HG02759 (cell line): ENCODE results near the gene SLC9A3.
"Not testable (repeated sequence)": the region's sequence is repeated elsewhere in the genome, so short reads cannot be mapped to it uniquely, and the experiment has no call there.

Experiments
- ATAC-seq: cut with Tn5 transposase; IDR thresholded peaks from one replicate; pipeline ENCODE4 v1.9.1; 2021; ENCODE audit warnings: mild to moderate bottlenecking, moderate library complexity; ENCODE audit not compliant: unreplicated experiment

The SLC9A3 gene

DNA sequence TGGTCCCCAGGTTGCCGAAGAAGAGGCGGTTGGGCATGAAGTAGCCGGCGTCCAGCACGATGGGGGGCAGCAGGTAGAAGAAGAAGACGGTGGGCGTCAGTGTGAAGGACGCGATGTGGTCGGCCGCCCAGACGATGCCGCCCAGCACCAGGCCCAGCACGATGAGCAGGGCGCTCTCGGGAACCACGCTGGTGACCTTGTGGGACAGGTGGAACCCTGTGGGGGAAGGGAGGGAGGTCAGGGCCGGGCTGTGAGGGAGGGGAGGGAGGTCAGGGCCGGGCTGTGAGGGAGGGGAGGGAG lies 32.4 kb downstream of the SLC9A3 start:
- ATAC-seq, result no peak

DNA sequence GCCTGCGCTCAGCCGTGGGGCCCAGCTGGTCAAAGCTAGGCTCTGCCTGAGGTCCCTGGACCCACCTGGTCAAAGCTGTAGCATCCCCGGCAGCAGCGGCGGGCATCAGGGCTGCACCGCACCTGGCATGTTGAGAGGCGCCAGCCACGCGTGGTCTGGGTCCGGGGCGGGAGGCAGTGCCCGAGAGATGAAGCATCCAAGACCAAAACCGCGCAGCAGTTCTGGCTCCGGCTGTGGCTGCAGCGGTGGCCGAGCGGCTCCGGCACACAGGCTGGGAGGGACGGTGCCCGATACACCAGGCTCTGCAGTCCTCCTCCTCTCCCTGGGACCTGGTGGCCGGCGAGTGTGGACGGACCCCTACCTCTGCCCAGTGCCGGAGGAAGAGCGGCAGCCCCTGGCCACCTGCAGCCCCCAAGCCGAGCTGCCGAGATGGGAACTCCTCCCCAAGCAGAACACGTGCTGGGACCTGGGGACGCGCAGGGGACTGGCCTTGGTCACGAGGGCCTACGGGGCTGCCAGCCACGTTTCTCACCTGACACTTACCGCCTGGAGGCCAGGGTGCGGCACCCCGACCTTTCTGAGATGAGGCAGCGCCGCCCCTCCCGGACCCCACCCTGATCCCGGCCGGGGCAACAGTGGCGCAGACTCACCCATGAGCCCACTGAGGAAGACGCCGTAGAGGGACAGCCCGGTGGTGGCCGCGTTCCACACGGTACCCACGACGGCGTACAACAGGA lies 33.0 kb downstream of the SLC9A3 start:
- ATAC-seq, result no peak

DNA sequence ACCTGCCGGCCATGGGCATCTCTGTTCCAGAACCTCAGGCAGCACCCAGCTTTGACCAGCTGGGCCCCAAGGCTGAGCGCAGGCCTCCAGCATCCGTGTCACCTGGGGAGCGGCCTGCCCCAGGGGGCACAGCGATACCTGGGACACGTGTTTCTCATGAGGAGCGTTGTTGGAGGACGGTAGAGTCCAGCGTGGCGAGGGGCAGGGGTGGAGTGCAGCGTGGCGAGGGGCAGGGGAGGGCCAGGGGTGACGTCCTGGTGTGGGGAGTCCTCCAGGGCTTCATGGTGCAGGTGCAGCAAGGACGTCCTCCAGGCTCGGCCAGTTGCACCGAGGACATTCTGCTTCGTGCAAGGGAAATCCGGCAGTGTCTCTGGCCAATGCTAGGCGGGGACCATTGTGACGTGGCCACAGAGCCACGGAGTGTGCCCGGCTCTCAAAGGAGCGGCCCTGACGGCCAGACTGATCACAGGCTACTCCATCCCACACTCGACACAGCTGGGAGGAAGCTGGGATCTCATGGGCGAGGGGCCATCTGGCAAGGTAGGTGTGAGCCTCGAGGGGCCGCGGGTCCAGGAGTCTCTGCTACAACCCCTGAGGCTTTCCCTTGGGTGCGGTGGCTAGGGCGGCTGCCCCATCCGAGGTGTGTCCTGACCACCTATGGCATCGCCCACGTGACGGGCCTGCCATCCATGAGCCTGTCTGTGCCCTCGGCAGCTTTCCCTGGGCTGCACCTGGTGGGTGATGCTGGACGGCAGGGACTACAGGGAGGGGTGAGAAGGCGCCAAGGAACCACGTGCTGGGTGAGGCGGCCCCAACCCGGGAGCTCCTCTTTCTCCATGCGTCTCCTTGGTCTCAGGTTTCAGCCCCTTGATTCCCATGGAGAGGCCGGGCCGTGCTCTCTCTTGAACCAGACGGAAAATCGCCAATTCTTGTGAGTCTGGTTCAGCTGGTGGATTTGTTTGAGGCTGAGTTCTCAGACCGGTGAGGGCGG lies 33.8 kb downstream of the SLC9A3 start:
- no peak for ATAC-seq

DNA sequence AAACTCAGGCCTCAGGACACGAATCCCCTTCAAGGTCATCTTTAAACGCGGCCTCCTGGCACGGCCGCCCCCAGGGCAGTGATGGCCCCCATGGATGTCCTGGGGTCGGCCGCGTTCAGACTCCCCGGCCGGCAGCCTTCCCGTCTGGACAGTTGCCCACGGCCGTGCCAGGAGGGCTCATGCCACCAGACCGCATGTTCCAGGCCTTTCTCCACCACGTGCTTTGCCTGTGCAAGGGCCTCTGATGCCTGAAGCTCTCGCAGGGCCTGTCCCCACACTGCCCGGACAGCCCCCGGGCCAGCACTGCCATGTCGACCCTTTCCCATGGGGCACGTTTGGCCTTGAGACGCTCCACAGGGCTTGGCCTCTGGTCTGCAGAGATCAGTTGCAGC lies 34.6 kb downstream of the SLC9A3 start:
- ATAC-seq, result no peak

DNA sequence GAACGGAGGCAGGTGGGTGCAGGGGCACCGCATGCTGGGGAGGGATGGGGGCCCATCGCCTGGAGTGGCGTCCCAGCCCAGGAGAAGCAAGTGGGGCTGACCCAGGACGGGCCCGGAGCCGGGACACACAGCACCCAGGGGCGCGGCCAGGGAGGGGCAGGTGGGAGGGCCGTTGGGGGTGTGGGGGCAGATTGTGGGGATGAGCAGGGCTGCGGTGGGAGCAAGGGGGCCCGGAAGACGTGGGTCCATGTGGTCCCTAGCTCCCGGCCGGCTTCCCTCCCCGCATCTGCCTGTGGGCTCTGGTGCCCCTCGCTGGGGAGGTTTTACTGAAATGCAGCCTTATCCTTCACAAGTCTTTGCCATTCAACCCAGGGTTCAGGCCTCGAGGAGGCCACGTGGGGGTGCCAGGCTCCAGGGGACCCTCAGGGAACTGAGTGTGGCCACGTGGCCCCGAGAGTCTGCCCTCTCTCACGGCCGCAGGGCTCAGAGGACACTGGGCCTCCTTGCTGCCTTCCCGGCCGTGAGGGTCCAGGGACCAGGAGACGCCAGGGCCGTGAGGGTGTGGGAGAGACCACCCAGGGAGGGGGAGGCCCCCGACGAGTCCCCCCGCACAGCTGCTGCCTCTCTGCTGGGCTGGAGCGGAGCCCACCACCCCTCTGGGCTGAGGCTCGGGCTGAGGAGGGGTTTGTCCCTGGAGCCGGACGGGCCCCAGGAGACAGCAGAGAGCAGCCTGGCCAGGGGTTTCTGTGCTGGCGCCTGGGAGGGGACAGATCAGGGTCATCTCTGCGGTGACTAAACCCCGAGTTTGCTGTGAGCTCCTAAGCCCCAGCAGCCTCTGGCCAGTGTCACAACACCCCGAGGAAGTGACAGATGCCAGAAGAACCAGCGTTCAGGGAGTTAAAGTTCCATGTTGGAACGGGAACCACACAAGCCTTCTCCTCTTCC lies 35.2 kb downstream of the SLC9A3 start:
- ATAC-seq, result no peak

DNA sequence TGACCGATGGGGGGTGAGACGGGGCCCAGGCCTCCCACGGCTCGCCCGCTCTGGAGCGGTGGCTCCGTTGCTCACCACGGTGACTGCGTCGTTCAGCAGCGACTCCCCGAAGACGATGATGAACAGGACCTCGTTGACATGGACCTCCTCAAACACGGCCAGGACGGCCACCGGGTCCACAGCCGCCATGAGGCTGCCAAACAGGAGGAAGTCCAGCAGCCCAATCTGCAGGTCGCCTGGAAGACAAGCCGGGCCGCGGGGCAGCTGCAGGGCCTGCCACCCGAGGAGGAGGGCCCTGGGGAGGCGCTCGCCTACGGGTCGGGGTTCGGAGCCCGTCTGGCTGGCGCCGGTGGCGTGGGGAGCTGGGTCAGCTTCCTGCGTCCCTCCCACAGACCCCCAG lies 36.0 kb downstream of the SLC9A3 start:
- no peak for ATAC-seq

DNA sequence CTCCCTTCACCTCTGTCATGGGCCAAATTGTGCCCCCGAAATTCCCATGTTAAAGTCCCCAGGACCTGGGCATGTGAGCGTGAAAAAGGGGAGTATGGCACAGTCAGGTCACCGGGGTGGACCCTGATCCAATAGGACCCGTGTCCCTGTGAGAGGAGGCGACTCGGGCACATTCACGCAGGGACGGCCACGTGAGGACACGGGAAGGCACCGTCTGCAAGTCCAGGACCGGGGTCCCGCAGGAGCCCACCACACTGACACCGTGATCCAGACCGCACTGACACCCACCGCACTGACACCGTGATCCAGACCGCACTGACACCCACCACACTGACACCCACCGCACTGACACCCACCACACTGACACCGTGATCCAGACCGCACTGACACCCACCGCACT lies 37.7 kb downstream of the SLC9A3 start:
- ATAC-seq, result not testable (repeated sequence)

DNA sequence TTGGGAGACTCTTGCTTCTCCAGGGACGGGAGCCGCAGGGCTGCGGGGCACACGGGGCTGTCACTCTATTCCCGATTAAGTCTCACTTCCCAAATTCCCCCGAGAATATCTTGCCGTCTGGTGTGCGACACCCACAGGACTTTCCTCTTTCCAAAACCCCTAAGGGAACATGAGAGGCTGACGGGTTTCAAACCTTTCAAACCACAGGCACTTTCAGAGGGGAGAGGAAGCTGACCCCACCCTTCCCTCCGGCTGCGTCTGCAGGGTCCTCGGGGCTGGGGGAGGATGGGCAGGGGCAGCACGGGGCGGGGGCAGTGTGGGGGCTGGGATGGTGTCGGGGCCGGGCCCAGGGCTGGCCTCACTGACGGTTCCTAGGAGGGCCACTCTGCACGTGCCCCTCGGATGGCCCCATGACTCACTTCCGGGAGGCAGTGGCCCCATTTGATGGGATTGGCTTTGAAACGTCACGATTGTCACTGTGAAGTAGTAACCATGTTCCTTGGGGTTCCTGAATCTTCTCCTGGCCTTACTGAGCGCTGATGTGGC lies 38.2 kb downstream of the SLC9A3 start:
- no peak for ATAC-seq

DNA sequence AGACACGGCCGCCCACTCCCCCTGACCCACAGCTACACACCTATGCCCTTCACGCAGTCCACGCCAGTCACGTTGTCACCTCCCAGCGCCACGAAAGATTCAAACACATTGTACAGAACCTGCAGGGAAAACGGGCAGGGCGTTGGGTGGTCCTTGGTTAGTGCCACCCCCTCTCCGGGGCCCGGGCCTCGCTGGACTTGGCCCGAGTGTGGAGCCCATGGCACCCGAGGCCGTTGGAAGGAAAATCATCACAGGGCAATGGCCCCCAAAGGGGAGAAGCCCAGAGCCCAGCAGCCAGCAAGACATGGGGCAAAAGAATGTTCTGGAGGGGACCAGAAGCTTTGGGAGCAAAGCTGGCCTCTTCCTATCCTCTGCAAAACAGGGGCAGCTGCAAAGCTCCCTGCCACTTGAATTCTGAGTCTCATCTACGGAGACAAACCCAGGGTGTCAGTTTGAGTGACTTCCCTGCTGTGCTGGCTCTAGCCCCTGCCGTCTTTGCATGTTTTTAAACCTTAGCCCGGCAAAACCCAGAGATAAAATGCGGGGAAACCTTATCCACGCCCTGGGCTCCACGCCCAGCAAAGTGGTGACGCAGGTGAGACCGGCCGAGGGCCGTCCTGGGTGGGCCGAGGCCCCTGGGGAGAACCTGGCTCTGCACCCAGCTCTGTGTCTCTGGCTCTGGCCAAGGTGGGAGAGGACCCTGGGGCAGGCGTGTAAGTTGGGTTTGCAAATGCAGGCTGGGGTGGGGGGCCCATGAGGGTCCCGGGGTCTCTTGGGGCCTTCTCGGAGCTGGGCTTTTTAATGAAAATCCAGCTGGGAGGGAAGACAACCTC lies 38.9 kb downstream of the SLC9A3 start:
- ATAC-seq, result no peak

DNA sequence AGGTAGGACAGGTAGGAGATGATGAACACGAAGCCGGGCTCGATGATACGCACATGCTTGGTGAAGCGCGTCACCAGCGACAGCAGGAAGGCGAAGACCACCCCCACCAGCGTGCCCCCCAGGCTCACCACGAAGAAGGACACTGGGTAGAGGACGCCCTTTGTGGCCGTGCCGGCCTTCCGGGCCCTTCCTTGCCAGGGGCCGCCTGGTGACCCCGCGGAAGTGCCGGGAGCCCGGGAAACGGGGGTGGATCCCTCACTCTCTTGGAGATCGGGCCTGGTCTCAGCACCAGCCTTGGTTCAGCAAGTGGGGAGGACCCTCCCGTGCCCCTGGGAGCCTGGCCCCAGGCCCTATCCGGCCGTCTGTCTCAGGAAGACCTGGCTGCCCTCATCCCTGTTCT lies 39.7 kb downstream of the SLC9A3 start:
- no peak for ATAC-seq

DNA sequence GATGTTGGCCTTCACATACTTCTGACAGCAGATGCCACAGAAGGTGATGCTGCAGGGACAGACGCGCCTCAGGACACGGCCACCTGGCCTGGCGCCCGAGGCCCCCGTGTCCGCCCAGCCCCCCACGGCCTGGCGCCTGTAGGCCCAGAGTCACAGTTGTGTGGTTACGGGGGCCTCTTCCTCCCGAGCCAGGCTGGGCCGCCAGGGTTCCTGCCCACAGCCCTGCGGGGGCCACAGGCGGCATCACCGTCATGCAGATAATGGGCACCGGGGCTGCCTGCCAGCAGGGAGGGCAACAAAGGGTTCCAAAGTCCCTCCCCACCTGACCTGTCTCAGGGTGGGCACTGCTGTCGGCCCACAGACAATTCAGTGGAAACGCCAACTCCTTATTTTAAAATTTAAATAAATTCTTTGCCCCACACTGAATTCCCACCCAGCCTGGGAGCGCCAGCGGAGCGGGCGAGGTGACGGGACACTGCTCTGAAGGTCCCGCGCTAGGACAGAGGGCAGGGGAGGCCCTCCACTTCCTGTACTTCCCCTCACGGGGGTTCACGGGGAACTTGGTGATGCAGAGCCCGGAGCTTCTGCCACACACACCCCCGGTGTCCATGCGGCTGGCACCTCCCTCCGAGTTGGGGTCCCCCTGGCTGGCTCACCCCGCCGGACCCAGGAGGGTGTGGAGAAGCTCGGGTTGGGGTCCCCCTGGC lies 40.7 kb downstream of the SLC9A3 start:
- ATAC-seq, result no peak

DNA sequence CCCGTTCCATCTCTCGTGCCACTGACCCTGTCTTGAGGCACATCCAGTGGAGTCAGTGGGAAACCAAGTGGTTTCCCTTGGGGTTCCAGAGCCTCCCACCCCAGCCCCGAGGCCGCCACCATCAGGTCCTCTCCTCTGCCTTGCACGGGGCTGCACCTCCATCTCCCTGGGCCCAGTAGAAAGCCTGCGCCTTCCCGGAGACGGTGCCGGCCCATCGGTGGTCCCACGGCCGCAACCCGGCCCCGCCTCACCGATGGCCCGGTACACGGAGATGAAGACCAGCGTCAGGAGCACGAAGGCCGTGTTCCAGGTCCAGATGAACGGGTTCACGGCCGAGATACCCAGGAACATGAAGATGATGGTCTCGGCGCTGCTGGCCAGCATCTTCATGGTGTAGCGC lies 41.2 kb downstream of the SLC9A3 start:
- no peak for ATAC-seq

DNA sequence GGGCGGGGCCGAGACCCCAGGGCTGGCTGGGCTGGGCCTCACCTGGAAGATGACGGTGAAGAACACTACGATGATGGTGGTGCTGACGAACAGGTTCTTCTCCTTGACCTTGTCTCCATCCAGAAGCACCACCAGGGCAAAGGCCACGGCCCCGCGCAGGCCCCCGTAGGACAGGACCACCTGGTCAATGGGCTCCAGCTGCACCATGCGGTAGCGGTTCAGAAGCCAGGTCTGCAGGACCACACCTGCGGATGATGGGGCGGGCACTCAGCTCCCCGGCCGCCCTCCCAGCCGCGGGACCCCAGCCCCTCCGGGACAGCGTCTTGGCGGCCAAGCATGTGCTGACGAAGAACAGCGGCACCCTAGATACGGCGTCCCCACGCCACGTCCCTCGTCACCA lies 41.7 kb downstream of the SLC9A3 start:
- no peak for ATAC-seq

DNA sequence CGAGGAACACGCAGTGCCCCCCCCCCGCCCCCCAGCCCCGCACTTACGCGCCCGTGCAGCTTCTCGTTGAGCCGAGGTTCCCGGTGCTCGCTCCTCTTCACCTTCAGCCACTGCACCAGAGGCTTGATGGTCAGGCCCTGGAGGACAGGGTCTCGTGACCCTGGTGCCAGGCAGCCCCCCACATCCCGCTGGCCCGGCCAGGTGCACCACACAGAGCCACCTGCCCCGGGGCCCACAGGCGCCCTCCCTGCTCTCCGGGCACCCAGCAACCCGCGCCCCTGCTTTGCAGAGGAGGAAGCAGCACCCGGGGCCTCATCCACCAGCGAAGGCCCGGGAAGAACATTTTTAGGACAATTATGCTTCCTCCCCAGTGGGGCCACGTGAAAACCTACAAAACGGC lies 42.2 kb downstream of the SLC9A3 start:
- ATAC-seq, result no peak

DNA sequence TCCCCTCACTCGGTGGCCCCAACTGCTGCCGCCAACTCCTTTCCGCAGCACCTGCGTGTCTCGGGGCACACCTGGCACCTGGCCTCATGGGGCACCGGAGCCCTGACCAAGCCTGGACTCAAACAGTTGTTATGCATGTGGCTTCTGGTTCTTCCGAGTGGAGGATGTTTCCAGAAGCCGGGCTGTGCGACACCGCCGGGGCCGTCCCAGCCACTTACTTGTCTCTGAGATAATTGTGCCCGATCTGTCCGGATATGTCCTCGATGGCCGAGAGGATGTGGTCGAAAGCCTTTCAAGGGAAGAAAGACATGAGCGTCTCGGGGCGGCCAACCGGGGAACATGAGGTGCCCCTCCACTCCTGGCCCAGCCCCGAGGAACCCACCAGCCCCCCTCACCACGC lies 42.9 kb downstream of the SLC9A3 start:
- ATAC-seq, result no peak

DNA sequence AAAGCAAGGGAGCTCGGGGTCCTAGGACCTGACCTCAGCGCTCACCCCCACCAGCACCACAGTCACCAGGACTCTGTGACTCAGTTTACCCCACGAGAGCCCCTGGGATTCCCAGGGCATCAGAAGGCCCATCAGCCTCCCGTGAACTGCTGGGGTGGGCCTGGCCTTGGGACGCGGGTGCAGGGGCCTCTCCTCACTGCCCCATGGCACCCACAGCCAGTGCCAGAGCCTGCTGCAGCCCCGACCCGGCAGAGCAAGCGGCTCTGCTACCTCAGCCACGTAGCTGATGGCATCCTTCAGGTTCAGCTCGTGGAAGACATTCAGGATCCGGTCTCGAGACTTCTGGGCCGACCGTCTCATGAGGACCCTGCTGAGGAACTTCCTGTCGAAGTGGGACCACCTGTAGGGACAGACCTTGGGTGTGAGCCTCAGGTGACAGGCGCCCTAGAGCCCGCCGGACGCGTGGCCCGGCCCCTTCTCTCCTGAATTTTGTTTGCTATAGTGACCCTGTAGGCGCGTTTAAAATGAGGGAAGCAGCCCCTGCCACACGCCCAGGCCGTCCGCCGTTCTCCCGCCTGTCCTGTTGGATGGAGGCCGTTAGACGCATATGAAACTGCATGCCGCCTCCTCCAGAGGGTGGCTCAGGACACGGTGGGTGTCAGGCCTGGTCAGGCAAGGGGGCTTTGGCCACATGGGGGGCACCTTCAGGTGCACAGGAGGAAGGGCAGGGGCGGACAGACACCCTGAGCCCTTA lies 44.5 kb downstream of the SLC9A3 start:
- no peak for ATAC-seq

DNA sequence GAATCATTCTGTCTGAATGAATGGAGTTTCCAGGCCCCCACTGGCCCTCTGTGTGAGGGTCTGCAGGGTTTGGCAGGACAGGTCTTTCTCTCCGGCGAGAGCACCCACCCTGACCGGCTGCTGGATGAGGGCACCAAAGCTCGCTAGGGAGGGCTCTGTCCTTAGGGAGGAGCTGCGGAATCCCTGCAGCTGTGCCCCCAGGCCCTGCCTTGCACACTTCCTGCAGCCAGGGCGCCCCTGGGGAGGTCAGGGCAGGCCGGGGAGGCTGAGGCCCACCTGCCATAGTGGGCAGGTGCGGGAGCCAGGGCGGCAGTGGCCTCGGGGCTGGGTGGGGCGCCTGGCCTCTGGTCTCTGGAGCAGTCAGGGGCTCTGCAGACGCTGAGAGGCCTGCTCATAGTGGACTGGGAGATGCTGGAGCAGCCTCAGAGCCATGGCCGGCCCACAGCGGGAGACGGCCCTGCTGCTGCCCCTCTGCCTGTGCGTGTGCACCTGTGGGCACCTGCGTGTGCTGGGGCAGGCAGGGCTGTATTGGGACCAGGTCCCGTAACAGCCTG lies 45.2 kb downstream of the SLC9A3 start:
- no peak for ATAC-seq

DNA sequence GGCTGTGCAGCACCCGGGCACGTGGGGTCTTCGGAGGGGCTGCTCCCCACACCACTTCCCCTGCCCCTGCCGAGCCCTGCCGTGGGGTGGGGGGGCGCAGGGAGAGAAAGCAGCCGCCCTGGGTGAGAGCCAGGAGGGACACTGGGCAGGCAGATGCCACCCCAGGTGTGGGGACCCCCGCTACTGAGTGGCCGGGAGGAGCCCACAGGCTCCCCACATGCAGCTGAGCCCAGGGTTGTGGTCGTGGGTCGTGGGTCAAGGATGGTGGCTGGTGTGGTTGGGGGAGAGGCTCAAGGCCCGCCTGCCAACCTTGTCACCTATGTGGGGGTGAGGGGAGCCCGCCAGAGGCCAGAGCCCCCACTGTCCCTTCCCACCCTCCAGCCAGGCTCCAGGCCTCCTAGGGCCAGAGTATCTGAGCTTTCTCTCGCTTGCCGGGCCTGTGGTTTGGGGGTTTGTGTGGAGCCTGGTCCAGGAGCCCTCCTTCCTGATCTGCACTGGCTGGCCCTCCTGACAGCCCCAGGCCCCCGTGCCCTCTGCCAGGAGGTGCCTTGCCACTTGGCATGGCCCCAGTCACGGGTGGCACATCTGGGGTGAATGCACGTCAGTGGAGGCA lies 45.8 kb downstream of the SLC9A3 start:
- no peak for ATAC-seq
